Ishikawa (cell line): ENCODE data around the gene ARNT2.

ENCODE experiments used
- YY1 ChIP-seq: IDR thresholded peaks from 2 replicates; pipeline ENCODE4 v1.6.1; 2012; ENCODE audit warnings: low read depth
- TF ChIP-seq, protein P1 (sequence below): IDR thresholded peaks from 2 replicates; pipeline ENCODE4 v1.6.1; 2012

- TF ChIP-seq, protein P1, sequence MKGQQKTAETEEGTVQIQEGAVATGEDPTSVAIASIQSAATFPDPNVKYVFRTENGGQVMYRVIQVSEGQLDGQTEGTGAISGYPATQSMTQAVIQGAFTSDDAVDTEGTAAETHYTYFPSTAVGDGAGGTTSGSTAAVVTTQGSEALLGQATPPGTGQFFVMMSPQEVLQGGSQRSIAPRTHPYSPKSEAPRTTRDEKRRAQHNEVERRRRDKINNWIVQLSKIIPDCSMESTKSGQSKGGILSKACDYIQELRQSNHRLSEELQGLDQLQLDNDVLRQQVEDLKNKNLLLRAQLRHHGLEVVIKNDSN, result no peak
- no peak for TF ChIP-seq YY1
These were observed 35.8 kb downstream of the ARNT2 start for GRCh38 chr15:80440024-80440423.
